Tibial nerve (tissue), 3 donors: ENCODE results near the gene WNT2B.

Source experiments
- POLR2A ChIP-seq, 2 donors: fragments of 450-650 bp; IDR thresholded peaks; one replicate each; pipeline ENCODE4 v1.6.1; 2017; ENCODE audit warnings: antibody characterized with exemption in 2 of 2, mild to moderate bottlenecking in 2 of 2, moderate library complexity in 2 of 2
- TF ChIP-seq, protein P1 (sequence below), 5 experiments: fragments of 200-600 bp in 3 of 5; fragments of 450-650 bp in 2 of 5; sonication (generic) in 3 of 5; IDR thresholded peaks; one replicate each; pipeline ENCODE4 v1.5.1; 2016 to 2019; ENCODE audit warnings: antibody characterized with exemption in 5 of 5, mild to moderate bottlenecking in 3 of 5, moderate library complexity in 2 of 5

DNA sequence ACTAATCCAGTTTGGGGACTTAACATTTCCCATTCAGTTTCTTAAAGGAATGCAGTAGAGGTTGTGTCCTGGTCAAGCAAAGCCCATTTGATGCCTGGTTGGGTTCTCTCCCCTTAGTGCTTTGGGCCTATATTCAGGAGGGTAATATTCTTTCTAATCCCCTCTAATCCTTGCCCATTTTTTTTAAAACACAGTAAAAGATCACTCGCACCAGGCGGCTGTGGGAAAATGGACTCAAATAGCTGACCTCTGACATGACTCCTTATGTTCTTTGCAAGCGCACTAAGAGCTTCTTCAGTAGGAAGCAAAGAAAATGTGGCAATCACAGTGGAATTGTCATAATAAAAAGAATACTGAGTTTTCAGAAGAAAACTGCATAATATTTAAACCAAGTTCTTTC is 49.9 kb downstream of the WNT2B start:
- TF ChIP-seq, protein P1, sequence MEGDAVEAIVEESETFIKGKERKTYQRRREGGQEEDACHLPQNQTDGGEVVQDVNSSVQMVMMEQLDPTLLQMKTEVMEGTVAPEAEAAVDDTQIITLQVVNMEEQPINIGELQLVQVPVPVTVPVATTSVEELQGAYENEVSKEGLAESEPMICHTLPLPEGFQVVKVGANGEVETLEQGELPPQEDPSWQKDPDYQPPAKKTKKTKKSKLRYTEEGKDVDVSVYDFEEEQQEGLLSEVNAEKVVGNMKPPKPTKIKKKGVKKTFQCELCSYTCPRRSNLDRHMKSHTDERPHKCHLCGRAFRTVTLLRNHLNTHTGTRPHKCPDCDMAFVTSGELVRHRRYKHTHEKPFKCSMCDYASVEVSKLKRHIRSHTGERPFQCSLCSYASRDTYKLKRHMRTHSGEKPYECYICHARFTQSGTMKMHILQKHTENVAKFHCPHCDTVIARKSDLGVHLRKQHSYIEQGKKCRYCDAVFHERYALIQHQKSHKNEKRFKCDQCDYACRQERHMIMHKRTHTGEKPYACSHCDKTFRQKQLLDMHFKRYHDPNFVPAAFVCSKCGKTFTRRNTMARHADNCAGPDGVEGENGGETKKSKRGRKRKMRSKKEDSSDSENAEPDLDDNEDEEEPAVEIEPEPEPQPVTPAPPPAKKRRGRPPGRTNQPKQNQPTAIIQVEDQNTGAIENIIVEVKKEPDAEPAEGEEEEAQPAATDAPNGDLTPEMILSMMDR (IDR thresholded peaks at IDR 0.05) = no peak
- TF ChIP-seq POLR2A (IDR thresholded peaks at IDR 0.05) = no peak
